HEK293 (cell line): ENCODE data around the gene C19orf33.

Source experiments
- CTCF ChIP-seq: fragments of 450-650 bp; formaldehyde crosslinking; IDR thresholded peaks from 2 replicates; pipeline ENCODE4 v1.5.1; 2016; ENCODE audit warnings: missing biosample characterization, missing genetic modification characterization
- KLF16 ChIP-seq: fragments of 450-650 bp; formaldehyde crosslinking; IDR thresholded peaks from 2 replicates; pipeline ENCODE4 v1.5.1; 2017; ENCODE audit warnings: missing biosample characterization, missing genetic modification characterization
- ZNF112 ChIP-seq: fragments of 450-650 bp; formaldehyde crosslinking; IDR thresholded peaks from 2 replicates; pipeline ENCODE4 v1.5.0; 2017; ENCODE audit warnings: missing biosample characterization, missing genetic modification characterization
- ZNF274 ChIP-seq, 2 experiments: fragments of 200-500 bp in 1 of 2; fragments of 450-650 bp in 1 of 2; sonication (Bioruptor generic) in 1 of 2; formaldehyde crosslinking in 1 of 2; IDR thresholded peaks; 2 replicates each; pipeline versions ENCODE4 v1.5.1 to v1.6.1; 2014 to 2016; ENCODE audit warnings: borderline replicate concordance in 1 of 2, inconsistent platforms in 1 of 2, low read length in 1 of 2, missing biosample characterization in 1 of 2, missing genetic modification characterization in 1 of 2
- ZNF501 ChIP-seq: fragments of 450-650 bp; formaldehyde crosslinking; IDR thresholded peaks from 2 replicates; pipeline ENCODE4 v1.5.1; 2016; ENCODE audit warnings: missing biosample characterization, missing genetic modification characterization
- ZNF596 ChIP-seq: fragments of 450-650 bp; IDR thresholded peaks from 2 replicates; pipeline ENCODE4 v1.5.0; 2018; ENCODE audit warnings: missing biosample characterization, mild to moderate bottlenecking, missing genetic modification characterization, moderate library complexity
- ZNF792 ChIP-seq: fragments of 450-650 bp; formaldehyde crosslinking; IDR thresholded peaks from 2 replicates; pipeline ENCODE4 v1.5.1; 2016; ENCODE audit warnings: missing biosample characterization, missing genetic modification characterization

DNA sequence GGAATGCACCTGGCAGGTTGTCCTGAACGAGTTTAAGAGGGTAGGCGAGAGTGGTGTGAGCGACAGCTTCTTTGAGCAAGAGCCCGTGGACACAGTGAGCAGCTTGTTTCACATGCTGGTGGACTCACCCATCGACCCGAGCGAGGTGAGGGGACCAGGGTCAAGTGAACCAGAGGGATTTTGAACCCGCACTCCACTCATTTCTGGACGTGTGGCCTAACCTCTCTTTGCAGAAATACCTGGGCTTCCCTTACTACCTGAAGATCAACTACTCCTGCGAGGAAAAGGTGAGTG is 33.3 kb downstream of the C19orf33 start:
- TF ChIP-seq CTCF (no peak), ZNF112 (no peak), ZNF596 (tag by site-specific recombination) (no peak), ZNF792 (tag by site-specific recombination) (no peak), ZNF501 (tag by site-specific recombination) (no peak), ZNF274 (IDR thresholded peaks at IDR 0.05; ENCODE audit: low read length) (no peak), ZNF274 (tag by site-specific recombination; IDR thresholded peaks at IDR 0.05; ENCODE audit: borderline replicate concordance) (peak; percentile 20; the same call in 1 of the 2 replicates), KLF16 (tag by site-specific recombination) (no peak)
